SU-DHL-6 (cell line): Measurements from ENCODE around the gene ARL5A.

Experiments
- CTCF ChIP-seq: fragments of 200-600 bp; sonication (generic); IDR thresholded peaks from one replicate; pipeline ENCODE4 v1.5.1; 2017; ENCODE audit warnings: antibody characterized with exemption, mild to moderate bottlenecking, low read length, moderate library complexity; ENCODE audit not compliant: insufficient read depth, poor library complexity, severe bottlenecking
- EZH2phosphoT487 ChIP-seq: fragments of 200-600 bp; sonication (generic), shearing (Covaris generic); conservative IDR thresholded peaks from 2 replicates; pipeline ENCODE4 v1.6.1; 2018; ENCODE audit warnings: mild to moderate bottlenecking, antibody characterized with exemption, low read length, moderate library complexity, mixed read lengths

- no peak for TF ChIP-seq CTCF
- no peak for TF ChIP-seq EZH2phosphoT487
These were observed 34.5 kb upstream of the ARL5A start for GRCh38 chr2:151862700-151863099.
